ENCODE results near the gene PRR35. TPM values are rescaled to one million over a fixed set of nuclear protein-coding genes. Genes with fewer than 3 reads are reported as not detected.

PRR35 gene
- total RNA-seq, 1 donor = 0.10 TPM

DNA sequence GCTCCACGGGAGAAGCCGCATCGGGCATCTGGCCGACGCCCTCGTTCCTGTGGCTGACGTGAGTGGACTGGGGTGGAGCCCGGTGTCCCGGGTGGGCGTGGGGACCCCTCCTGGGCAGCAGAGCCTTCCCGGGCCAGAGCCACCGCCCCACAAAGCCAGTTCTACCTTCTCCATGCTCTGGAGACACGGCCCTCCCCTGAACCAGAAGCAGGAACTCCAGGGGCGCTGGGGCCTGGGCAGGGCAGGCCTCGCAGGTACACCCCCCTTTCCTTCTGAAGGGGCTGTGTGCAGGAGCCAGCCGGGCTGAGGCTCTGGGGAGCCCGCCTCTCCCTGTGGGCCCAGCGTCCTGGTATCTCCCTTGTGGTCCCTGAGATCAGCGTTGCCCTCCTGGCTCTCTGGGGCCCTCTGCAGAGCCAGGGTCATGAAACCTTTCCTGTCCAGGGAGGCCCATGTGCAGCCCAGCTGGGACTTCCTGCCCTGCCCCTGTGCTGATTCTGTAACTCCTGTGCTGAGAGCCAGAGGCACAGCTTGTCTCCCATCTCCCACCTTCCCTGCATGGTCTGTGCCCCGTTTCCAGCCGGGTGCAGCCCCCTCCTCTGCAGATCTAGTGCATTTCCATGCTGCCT, 16.1 kb downstream of the PRR35 start:
- no peaks in the 10 kb centered on the region for H3K27me3 ChIP-seq (ENCODE audit: insufficient read depth, low read length)

DNA sequence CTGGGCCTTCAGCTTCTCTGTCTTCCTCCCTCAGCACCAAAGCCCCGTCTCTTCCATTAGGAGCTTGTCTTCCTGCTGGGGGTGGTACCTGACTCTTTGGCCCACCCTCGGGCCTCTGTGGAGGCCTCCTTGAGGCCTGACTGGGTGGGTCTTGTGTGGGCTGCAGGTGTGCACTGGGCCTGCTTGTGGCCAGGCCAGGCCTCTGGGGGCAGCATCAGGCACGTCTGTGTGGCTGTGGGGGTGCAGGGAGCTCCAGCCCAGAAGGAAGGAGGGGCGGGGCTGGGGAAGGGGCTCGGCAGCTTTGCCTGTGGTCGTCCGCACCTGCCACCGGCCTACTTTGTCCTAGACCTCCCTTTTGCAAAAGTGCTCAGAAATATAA, 16.6 kb downstream of the PRR35 start:
- no peaks in the 10 kb centered on the region for H3K4me1 ChIP-seq (ENCODE audit: insufficient read depth, low read length)
- no peaks in the 10 kb centered on the region for H3K27me3 ChIP-seq (ENCODE audit: insufficient read depth, low read length)
- H3K4me3 ChIP-seq (ENCODE audit: low read length) = no peak overlapping the region
- H3K9me3 ChIP-seq (ENCODE audit: low read depth, low read length) = no peaks in the 10 kb centered on the region

More for the DNA sequence above, 16.1 kb downstream of the PRR35 start:
- no peak overlapping the region for H3K4me3 ChIP-seq (ENCODE audit: low read length)
- H3K9me3 ChIP-seq (ENCODE audit: low read depth, low read length) = no peaks in the 10 kb centered on the region
- H3K4me1 ChIP-seq (ENCODE audit: insufficient read depth, low read length) = no peaks in the 10 kb centered on the region

DNA sequence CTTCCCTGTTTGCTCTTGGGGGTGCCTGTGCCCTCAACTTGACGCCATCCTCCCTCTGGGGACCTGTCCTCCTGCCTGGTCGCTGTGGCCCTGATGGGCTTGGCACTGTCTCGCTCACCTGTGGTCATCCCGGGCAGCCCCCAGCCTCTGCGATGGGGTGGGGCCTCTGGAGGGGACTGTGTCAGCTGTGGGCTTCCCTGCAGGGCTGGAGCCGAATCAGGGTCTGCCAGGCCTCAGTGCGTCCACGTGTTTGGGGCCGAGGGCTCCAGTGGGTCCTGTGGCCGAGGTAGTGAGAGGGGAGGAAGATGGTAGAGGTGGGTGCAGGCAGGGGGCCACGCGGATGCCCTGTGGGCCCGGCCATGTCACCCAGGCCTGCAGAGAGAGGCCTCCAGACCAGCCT, 17.6 kb downstream of the PRR35 start:
- H3K9me3 ChIP-seq (ENCODE audit: low read depth, low read length) = no peaks in the 10 kb centered on the region
- no peaks in the 10 kb centered on the region for H3K4me1 ChIP-seq (ENCODE audit: insufficient read depth, low read length)
- no peaks in the 10 kb centered on the region for H3K27me3 ChIP-seq (ENCODE audit: insufficient read depth, low read length)
- no peak overlapping the region for H3K4me3 ChIP-seq (ENCODE audit: low read length)

DNA sequence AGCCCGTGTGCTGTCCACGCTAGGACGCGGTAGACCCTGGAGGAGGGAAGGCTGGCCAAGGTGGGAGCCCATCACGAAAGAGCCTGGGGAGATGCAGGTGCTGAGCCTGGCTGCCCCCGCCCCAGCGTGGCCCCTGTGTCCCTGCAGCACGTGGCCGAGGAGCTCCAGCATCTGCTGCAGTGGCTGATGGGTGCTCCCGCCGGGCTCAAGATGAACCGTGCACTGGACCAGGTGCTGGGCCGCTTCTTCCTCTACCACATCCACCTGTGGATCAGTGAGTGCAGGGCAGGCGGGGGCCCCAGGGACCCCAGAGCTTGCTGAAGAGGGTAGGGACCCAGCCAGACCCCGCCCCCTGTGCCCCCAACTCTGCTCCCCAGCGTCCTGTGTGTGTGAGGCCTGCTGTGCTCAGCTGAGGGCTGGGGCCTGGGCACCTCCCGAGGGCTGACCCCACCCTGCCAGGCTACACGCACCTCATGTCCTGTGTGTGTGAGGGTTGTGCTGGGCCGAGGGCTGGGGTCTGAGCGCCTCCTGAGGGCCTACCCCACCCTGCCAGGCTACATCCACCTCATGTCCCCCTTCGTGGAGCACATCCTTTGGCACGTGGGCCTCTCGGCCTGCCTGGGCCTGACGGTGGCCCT, 18.2 kb downstream of the PRR35 start:
- Histone ChIP-seq H3K27me3 (ENCODE audit: insufficient read depth, low read length) (no peaks in the 10 kb centered on the region), H3K9me3 (ENCODE audit: low read depth, low read length) (no peaks in the 10 kb centered on the region), H3K4me3 (ENCODE audit: low read length) (no peak overlapping the region), H3K4me1 (ENCODE audit: insufficient read depth, low read length) (no peaks in the 10 kb centered on the region)

DNA sequence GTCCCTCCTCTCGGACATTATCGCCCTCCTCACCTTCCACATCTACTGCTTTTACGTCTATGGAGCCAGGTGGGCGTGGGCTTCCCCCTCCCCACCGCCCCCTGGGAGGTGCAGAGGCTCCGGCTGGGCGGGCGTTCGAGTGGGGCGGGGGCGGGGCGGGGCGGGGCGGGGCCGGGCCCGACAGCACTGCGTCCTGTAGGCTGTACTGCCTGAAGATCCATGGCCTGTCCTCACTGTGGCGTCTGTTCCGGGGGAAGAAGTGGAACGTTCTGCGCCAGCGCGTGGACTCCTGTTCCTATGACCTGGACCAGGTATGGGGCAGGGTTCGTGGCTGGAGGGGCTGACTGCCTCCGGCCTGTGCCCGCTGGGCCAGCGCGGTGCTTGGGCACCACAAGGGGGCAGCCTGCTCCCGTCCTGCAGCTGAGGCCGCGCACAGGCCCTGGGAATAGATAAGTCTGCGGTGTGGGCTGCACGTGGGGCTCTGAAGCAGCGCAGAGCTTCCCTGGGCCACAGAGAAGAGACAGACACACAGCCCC, 18.7 kb downstream of the PRR35 start:
- H3K4me3 ChIP-seq (ENCODE audit: low read length) = no peak overlapping the region
- no peaks in the 10 kb centered on the region for H3K9me3 ChIP-seq (ENCODE audit: low read depth, low read length)
- no peaks in the 10 kb centered on the region for H3K27me3 ChIP-seq (ENCODE audit: insufficient read depth, low read length)
- H3K4me1 ChIP-seq (ENCODE audit: insufficient read depth, low read length) = no peaks in the 10 kb centered on the region

DNA sequence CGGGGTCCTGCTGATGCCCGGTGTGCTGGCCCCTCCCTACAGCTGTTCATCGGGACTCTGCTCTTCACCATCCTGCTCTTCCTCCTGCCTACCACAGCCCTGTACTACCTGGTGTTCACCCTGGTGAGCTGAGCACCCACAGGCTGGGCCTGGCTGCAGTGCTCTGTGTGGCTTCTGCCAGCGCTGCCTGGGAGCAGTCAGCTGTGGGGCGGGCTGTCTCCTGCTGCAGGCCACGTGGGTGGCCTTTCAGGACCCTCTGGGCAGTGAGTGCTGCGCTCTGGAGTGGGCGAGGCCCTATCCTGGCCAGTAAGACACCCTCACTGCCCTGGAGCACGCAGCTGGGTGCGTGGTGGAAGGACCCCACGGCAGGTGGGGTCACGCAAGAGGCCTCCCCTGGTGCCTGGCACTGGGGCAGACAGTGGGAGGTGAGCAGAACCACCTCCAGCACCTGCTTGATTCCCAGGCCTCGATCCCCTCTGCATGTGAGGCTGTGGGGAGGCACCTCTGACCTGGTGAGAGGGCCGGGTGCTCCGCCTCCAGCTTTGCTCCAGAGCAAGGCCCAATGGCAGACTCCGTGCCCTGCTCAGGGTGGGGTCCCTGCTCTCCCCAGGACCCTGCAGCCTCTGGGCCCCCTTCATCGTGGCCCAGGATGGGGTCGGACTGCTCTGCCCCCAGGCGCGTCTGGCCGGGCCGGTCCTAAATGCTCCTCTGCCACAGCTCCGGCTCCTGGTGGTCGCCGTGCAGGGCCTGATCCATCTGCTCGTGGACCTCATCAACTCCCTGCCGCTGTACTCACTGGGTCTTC, 20.1 kb downstream of the PRR35 start:
- Histone ChIP-seq H3K4me1 (ENCODE audit: insufficient read depth, low read length) (no peaks in the 10 kb centered on the region), H3K9me3 (ENCODE audit: low read depth, low read length) (no peaks in the 10 kb centered on the region), H3K27me3 (ENCODE audit: insufficient read depth, low read length) (no peaks in the 10 kb centered on the region), H3K4me3 (ENCODE audit: low read length) (no peak overlapping the region)

DNA sequence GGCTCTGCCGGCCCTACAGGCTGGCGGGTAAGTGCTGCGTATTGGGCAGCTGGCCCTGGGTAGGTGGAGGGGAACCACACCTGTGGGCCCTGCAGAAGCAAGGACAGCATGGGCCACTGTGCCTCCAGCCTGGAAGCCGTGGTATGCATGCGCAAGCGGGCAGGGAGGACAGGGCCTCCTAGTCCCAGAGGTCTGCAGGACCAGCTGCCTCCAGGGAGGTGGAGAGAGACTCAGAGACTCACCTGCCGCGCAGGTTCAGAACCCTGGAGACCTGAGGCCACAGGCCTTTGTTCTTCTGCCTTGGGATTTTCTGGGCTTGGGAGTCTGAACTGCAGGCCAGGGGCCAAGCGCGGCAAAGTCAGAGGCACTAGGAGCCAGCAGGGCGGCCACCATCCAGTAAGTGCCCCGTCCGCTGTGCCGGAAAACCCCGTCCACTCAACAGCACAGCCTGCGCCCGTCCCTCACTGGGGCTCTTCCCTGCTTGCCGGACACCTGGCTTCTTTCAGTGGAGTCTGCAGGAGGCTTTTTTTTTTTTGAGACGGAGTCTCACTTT, 20.8 kb downstream of the PRR35 start:
- H3K27me3 ChIP-seq (ENCODE audit: insufficient read depth, low read length) = no peaks in the 10 kb centered on the region
- no peak overlapping the region for H3K4me3 ChIP-seq (ENCODE audit: low read length)
- H3K9me3 ChIP-seq (ENCODE audit: low read depth, low read length) = no peaks in the 10 kb centered on the region
- no peaks in the 10 kb centered on the region for H3K4me1 ChIP-seq (ENCODE audit: insufficient read depth, low read length)

DNA sequence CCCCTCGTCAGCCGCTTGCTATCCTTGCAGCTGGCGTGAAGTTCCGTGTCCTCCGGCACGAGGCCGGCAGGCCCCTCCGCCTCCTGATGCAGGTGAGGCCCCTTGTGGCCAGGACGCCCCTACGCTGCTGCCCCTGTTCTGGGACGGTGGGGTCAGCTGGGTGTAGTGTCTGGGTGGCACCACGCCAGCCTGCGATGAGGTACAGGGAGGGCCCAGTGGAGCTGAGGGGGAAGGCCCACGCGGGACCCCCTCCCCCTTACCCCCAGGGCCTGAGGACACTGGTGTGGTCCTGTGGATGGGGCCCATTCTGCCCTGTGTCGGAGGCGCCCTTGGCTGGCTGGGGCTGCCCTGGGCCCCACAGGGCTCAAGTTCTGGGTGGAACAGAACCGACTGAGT, 22.0 kb downstream of the PRR35 start:
- Histone ChIP-seq H3K9me3 (ENCODE audit: low read depth, low read length) (no peaks in the 10 kb centered on the region), H3K4me1 (ENCODE audit: insufficient read depth, low read length) (peaks cover 1% of the 10 kb centered on the region), H3K27me3 (ENCODE audit: insufficient read depth, low read length) (no peaks in the 10 kb centered on the region), H3K4me3 (ENCODE audit: low read length) (no peak overlapping the region)

DNA sequence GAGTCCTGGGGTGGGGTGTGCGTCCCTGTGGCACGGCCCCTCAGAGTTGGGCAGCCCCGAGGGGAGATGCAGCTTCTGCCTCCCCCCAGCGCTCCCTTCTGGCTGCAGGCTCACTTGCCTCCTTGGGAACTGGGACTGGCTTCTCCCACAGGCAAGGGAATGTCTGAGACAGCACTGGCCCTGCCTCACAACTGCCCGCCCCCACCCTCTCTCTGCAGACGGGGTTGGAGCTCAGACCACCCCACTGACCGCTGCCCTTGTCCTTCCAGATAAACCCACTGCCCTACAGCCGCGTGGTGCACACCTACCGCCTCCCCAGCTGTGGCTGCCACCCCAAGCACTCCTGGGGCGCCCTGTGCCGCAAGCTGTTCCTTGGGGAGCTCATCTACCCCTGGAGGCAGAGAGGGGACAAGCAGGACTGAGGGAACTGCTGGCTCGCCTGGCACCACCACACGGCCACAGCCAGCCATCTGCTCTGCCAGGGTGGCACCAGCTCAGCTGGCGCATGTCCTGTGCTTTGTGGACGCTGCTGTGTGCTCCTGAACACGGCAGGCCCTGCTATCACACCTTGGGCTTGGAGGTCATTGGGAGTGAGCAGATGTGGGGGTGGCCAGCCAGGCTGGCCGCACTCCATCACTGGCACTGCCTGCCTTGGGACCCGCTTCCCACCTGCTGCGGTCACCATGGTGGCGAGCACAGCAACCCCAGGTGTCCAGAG, 22.6 kb downstream of the PRR35 start:
- Histone ChIP-seq H3K4me3 (ENCODE audit: low read length) (no peak overlapping the region), H3K4me1 (ENCODE audit: insufficient read depth, low read length) (peaks cover 7% of the 10 kb centered on the region), H3K27me3 (ENCODE audit: insufficient read depth, low read length) (no peaks in the 10 kb centered on the region), H3K9me3 (ENCODE audit: low read depth, low read length) (no peaks in the 10 kb centered on the region)

DNA sequence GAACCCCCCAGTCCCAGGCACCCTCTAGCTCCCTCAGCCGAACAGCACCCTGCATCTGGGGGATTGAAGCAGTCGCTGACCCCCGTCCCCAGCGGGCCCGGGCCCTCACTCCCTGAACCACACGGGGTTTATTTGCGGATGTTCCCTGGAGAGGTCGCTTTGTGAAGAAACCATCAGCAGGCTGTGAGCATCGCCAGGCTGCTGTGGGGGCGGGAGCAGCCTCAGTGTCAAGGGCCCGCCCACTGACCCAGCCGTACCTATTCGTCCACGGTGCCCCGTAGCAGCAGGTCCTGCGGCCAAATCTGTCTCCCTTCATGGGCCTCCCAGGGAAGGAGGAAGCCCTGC, 23.2 kb downstream of the PRR35 start:
- Histone ChIP-seq H3K4me1 (ENCODE audit: insufficient read depth, low read length) (peaks cover 13% of the 10 kb centered on the region), H3K27me3 (ENCODE audit: insufficient read depth, low read length) (no peaks in the 10 kb centered on the region), H3K9me3 (ENCODE audit: low read depth, low read length) (no peaks in the 10 kb centered on the region), H3K4me3 (ENCODE audit: low read length) (no peak overlapping the region)

DNA sequence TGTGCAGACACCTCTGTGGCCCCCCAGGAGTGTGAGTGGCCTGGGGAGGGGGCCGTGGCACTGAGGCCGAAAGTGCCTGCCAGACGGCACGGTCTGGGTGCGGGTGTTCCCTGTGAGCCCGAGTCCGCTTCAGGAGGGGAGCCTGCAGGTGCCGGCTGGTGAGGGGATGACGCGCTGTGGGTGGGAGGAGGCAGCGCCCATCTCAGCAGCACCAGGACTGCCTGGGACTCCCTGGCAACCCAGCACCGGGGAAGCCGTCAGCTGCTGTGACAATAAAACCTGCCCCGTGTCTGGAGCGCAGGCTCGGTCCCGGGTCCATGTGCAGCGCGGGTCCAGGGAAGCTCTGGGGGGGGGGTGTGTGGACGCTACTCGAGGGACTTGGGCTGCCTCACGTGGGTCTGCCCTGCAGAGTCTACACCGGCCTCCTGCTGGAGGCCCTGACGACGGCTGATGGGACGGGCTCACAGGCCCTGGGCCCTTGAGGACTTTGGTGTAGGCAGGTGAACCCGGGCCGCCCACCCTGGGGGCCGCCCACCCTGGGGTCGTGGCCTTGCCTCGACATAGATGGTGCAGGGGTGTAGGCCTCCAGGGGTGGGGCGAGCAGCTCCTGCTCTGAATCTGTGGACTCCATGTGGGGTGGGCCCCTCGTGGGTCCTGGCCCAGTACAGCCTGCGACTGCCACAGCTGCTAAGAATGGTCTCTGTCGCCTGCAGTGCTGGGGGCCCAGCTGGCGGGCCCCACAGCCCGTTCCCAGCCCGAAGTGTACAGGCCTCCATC, 23.8 kb downstream of the PRR35 start:
- H3K4me1 ChIP-seq (ENCODE audit: insufficient read depth, low read length) = peaks cover 17% of the 10 kb centered on the region
- H3K9me3 ChIP-seq (ENCODE audit: low read depth, low read length) = no peaks in the 10 kb centered on the region
- H3K27me3 ChIP-seq (ENCODE audit: insufficient read depth, low read length) = no peaks in the 10 kb centered on the region
- no peak overlapping the region for H3K4me3 ChIP-seq (ENCODE audit: low read length)

DNA sequence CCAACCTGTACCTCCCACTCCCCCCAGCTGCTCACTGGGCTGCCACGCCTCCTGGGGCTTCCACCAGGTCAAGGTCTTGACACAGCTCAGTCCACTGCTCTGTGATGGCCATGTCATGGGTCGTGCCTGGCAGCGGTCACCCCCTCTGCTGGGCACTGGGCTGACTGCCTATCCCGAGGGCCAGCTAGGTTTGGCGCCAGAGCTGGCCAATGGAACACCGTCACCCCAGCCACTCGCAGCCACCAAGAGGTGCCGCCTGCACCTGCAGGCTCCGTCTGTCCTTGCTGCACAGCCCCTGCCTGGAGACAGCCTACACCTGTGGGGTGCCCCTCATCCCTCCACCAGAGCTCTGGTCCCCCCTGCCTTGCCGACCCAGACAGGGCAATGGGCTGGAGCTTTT, 25.2 kb downstream of the PRR35 start:
- Histone ChIP-seq H3K27me3 (ENCODE audit: insufficient read depth, low read length) (no peaks in the 10 kb centered on the region), H3K9me3 (ENCODE audit: low read depth, low read length) (no peaks in the 10 kb centered on the region), H3K4me3 (ENCODE audit: low read length) (no peak overlapping the region), H3K4me1 (ENCODE audit: insufficient read depth, low read length) (peaks cover 18% of the 10 kb centered on the region)

DNA sequence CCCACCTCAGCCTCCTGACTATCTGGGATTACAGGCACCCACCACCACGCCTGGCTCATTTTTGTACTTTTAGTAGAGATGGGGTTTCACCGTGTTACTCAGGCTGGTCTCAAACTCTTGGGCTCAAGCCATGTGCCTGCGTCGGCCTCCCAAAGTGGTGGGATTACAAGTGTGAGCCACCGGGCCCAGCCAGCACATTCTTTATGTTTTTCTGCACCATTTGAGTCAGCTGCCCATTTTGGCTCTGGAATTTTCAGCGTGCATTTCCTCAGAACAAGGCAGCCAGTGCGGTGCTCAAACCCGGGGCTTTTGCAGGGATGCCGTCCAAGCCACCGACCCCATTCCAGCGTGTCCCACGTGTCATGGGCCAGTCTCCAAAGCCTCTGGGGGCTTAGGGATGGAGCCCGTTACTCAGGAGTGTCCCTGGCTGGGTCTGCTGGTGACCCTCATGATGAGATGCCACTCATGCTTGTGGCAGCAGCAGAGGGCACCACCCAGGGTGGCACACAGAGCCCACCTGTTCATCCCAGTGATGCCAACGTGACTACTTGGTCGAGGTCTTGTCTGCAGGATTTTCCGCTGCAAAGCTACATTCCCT, 26.0 kb downstream of the PRR35 start:
- no peak overlapping the region for H3K4me3 ChIP-seq (ENCODE audit: low read length)
- no peaks in the 10 kb centered on the region for H3K27me3 ChIP-seq (ENCODE audit: insufficient read depth, low read length)
- H3K9me3 ChIP-seq (ENCODE audit: low read depth, low read length) = no peaks in the 10 kb centered on the region
- peaks cover 26% of the 10 kb centered on the region for H3K4me1 ChIP-seq (ENCODE audit: insufficient read depth, low read length)
